Thyroid gland (tissue), 4 donors: Measurements from ENCODE around the gene LPCAT2. TPM values are rescaled to one million over a fixed set of nuclear protein-coding genes. Genes with fewer than 3 reads are reported as not detected.

Experiments used
- DNase-seq, 2 donors: peaks; one replicate each; pipeline ENCODE4 v3.0.0-alpha.2; 2019
- H3K27ac ChIP-seq, 3 donors: fragments of 200-600 bp; sonication (generic); 1 replicate in 2 of 3; 2 replicates in 1 of 3; pipeline ENCODE4 v1.5.1; 2016 to 2019; ENCODE audit warnings: mild to moderate bottlenecking in 1 of 3, moderate library complexity in 1 of 3
- H3K27me3 ChIP-seq: fragments of 200-600 bp; sonication (generic); one replicate; pipeline ENCODE4 v1.5.1; 2019
- H3K36me3 ChIP-seq, 2 donors: fragments of 200-600 bp; sonication (generic); one replicate each; pipeline ENCODE4 v1.5.1; 2016 to 2019
- H3K4me1 ChIP-seq, 2 donors: fragments of 200-600 bp; sonication (generic); one replicate each; pipeline ENCODE4 v1.5.1; 2017 to 2019
- H3K4me3 ChIP-seq, 3 donors: fragments of 200-600 bp; sonication (generic); replicated peaks in 1 of 3; 1 replicate in 2 of 3; 2 replicates in 1 of 3; pipeline ENCODE4 v1.5.1; 2016; ENCODE audit warnings: mild to moderate bottlenecking in 1 of 3
- H3K9me3 ChIP-seq: fragments of 200-600 bp; sonication (generic); one replicate; pipeline ENCODE4 v1.5.1; 2017
- POLR2A ChIP-seq, 2 donors: fragments of 450-650 bp; IDR thresholded peaks; one replicate each; pipeline ENCODE4 v1.6.1; 2017; ENCODE audit warnings: antibody characterized with exemption in 2 of 2, mild to moderate bottlenecking in 2 of 2, moderate library complexity in 1 of 2
- WGBS, 2 donors: methylation state at CpG; one replicate each; pipeline ENCODE4 v1.1.5; 2017; 5-methylcytosine and 5-hydroxymethylcytosine counted together
- intact Hi-C: fragments of 100-400 bp; cut with DNase I; formaldehyde crosslinking; loops from one replicate; pipeline ENCODE4 v1.15.1; 2023
- total RNA-seq, 4 donors: library from RNA; depleted of rRNA; stranded (reverse); fragments of >200 nt; gene quantifications; one replicate each; pipeline ENCODE4 v1.2.3, GENCODE V29; 2016
- TF ChIP-seq, protein P1 (sequence below), 6 experiments: fragments of 200-600 bp in 3 of 6; fragments of 450-650 bp in 3 of 6; sonication (generic) in 3 of 6; IDR thresholded peaks; one replicate each; pipeline ENCODE4 v1.5.1; 2016 to 2019; ENCODE audit warnings: antibody characterized with exemption in 6 of 6, mild to moderate bottlenecking in 2 of 6, inconsistent platforms in 1 of 6, moderate library complexity in 1 of 6

LPCAT2 gene
- total RNA-seq, 4 donors from 2014 or later: 115 to 274 (median 214) TPM

GRCh38 chr16:55506708-55507107 lies 2.2 kb upstream of the LPCAT2 start:
- peaks cover 39% of the 10 kb centered on the region in 2 donors for H3K4me1 ChIP-seq
- TF ChIP-seq, protein P1, sequence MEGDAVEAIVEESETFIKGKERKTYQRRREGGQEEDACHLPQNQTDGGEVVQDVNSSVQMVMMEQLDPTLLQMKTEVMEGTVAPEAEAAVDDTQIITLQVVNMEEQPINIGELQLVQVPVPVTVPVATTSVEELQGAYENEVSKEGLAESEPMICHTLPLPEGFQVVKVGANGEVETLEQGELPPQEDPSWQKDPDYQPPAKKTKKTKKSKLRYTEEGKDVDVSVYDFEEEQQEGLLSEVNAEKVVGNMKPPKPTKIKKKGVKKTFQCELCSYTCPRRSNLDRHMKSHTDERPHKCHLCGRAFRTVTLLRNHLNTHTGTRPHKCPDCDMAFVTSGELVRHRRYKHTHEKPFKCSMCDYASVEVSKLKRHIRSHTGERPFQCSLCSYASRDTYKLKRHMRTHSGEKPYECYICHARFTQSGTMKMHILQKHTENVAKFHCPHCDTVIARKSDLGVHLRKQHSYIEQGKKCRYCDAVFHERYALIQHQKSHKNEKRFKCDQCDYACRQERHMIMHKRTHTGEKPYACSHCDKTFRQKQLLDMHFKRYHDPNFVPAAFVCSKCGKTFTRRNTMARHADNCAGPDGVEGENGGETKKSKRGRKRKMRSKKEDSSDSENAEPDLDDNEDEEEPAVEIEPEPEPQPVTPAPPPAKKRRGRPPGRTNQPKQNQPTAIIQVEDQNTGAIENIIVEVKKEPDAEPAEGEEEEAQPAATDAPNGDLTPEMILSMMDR (IDR thresholded peaks at IDR 0.05): no peak
- TF ChIP-seq POLR2A (IDR thresholded peaks at IDR 0.05): no peak
- H3K27me3 ChIP-seq: no peaks in the 10 kb centered on the region
- no peak overlapping the region for H3K4me3 ChIP-seq
- WGBS, 2 donors: 66 to 74% methylated on average over 4 of the region's 4 CpGs
- H3K9me3 ChIP-seq: no peaks in the 10 kb centered on the region
- no peak for DNase-seq
- no peaks in the 10 kb centered on the region for H3K36me3 ChIP-seq
- intact Hi-C loops: no loop called here
- H3K27ac ChIP-seq: peak overlapping the region in 2 of 3 donors; percentile 43 to 78

DNA sequence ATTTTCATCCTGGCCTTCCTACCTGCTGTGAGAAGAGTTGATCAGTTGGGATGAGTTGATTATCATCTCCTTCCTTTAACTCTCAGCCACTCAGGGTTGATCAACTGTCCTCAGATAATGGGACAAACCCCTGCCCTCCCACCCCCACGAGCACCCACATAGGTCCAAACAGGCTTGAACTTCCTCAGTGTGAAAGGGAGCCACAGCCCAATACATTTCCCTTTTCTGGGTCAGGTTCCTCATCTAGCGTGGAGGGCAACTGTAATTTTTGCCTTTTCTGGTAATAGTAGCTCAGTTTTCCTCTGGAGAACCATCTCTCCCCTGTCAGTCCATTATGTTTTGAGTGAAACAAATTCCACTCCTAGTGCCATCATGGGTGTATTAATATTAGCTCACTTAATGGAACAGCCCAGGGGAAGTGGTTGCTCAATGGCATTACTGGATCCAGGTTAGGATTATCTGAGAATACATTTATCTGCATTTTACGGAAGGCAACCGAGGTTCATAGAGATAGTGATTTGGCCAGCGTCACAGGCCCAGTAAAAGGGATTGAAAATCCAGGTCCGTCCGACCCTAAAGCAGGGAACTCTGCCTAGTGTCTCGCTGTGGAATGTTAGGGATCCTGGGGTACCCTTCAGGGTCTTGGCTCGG lies 476 bp upstream of the LPCAT2 start:
- intact Hi-C loops: no loop called here
- peak overlapping the region in 1 of 3 donors; percentile 31 for H3K27ac ChIP-seq
- no peaks in the 10 kb centered on the region for H3K36me3 ChIP-seq
- no peak overlapping the region for H3K4me3 ChIP-seq
- peaks cover 22% of the 10 kb centered on the region in 2 donors for H3K4me1 ChIP-seq
- TF ChIP-seq, protein P1 (IDR thresholded peaks at IDR 0.05): no peak
- TF ChIP-seq POLR2A (IDR thresholded peaks at IDR 0.05): no peak
- 77 to 78% methylated on average over 9 of the region's 9 CpGs for WGBS, 2 donors
- H3K9me3 ChIP-seq: no peaks in the 10 kb centered on the region
- no peak for DNase-seq
- no peaks in the 10 kb centered on the region for H3K27me3 ChIP-seq

DNA sequence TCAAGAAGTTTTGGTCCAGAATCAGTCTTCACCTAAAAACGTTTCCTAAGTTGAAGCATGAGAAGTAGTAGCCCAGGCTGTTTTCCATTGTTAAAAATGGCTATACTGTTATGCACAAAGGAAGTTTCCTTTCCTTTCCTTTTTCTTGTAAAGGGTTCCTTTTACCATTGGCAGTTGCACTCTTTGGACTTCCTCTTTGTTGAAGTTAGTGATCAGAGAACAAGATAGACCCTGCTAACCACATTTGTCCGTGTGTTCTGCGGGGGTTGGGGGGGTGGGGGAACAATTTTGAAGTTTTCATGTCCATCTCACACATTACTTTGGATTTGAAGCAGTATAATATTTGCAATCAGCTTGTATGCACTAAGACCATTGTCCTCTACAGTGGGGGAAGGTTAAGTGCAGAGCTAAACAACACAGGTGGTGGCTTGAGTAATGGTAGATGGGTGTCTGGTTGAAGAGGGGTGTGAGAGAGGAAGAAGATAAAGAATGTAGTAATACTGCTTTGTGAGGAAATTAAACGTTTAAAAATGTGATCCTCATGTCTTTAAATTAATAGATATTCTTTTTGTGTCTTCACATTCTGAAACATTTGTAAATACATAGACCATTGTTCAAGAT lies 1.4 kb downstream of the LPCAT2 start:
- no peak for TF ChIP-seq POLR2A (IDR thresholded peaks at IDR 0.05)
- TF ChIP-seq, protein P1 (IDR thresholded peaks at IDR 0.05): no peak
- 34 to 43% methylated on average over 4 of the region's 4 CpGs for WGBS, 2 donors
- peaks cover 5 to 17% of the 10 kb centered on the region in 2 donors for H3K4me1 ChIP-seq
- no peaks in the 10 kb centered on the region for H3K27me3 ChIP-seq
- no peaks in the 10 kb centered on the region for H3K36me3 ChIP-seq
- DNase-seq: no peak
- H3K27ac ChIP-seq: peak overlapping the region in 1 of 3 donors; percentile 88
- intact Hi-C loops: no loop called here
- peak overlapping the region in 2 of 3 donors; percentile 41 to 54 for H3K4me3 ChIP-seq
- H3K9me3 ChIP-seq: no peaks in the 10 kb centered on the region

DNA sequence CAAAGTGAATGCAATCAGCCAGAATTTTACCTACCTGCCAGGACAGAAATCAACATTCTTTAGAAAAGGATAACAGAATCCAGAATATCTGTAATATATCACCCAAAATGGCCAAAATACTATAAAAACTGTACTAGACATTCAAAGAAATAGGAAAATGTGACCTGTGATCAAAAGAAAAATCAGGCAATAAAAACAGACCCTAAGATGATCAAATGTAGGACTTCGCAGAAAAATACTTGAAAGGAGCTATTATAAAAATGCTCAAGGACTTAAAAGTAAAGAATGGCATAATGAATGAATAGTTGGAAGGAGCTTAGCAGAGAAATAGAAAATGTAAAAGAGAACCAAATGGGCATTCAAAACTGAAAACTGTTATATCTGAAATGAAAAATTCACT lies 4.1 kb downstream of the LPCAT2 start:
- no peak for DNase-seq
- H3K36me3 ChIP-seq: no peaks in the 10 kb centered on the region
- H3K4me1 ChIP-seq: peaks cover 0 to 9% of the 10 kb centered on the region in 2 donors
- no peak for TF ChIP-seq POLR2A (IDR thresholded peaks at IDR 0.05)
- TF ChIP-seq, protein P1 (IDR thresholded peaks at IDR 0.05): no peak
- 90 to 92% methylated on average over 1 of the region's 1 CpG for WGBS, 2 donors
- no peak overlapping the region for H3K27ac ChIP-seq
- H3K27me3 ChIP-seq: no peaks in the 10 kb centered on the region
- H3K9me3 ChIP-seq: no peaks in the 10 kb centered on the region
- intact Hi-C loops: no loop called here
- no peak overlapping the region for H3K4me3 ChIP-seq

GRCh38 chr16:55513616-55514015 lies 4.7 kb downstream of the LPCAT2 start:
- H3K27ac ChIP-seq: no peak overlapping the region
- no peak for DNase-seq
- peaks cover 0 to 9% of the 10 kb centered on the region in 2 donors for H3K4me1 ChIP-seq
- H3K27me3 ChIP-seq: no peaks in the 10 kb centered on the region
- intact Hi-C loops: no loop called here
- no peak overlapping the region for H3K4me3 ChIP-seq
- no peaks in the 10 kb centered on the region for H3K9me3 ChIP-seq
- no peaks in the 10 kb centered on the region for H3K36me3 ChIP-seq
- WGBS, 2 donors: 91 to 94% methylated on average over 5 of the region's 5 CpGs
- no peak for TF ChIP-seq POLR2A (IDR thresholded peaks at IDR 0.05)
- TF ChIP-seq, protein P1 (IDR thresholded peaks at IDR 0.05): no peak
